SK-N-SH (cell line): ENCODE data around the gene UBAC2. TPM values are rescaled to one million over a fixed set of nuclear protein-coding genes. Genes with fewer than 3 reads are reported as not detected.

Source experiments
- CTCF ChIA-PET: fragments of 300-600, 350-600 bp; formaldehyde crosslinking; extraction: SDS; loops from one replicate; lab custom pipeline; 2021; lab: Yijun Ruan, JAX
- POLR2A ChIA-PET: fragments of 350-600 bp; sonication (Branson Sonifier 250); formaldehyde crosslinking; extraction: SDS; loops from one replicate; lab custom pipeline; 2020; ENCODE audit warnings: antibody characterized with exemption, inconsistent platforms; lab: Yijun Ruan, JAX
- DNase-seq: peaks from one replicate; pipeline ENCODE4 v3.0.0; 2012
- H2AFZ ChIP-seq: fragments of 200-600 bp; sonication (generic); 2 replicates; pipeline ENCODE4 v1.8.1; 2016; ENCODE audit warnings: antibody characterized with exemption, mild to moderate bottlenecking, low read depth
- H3F3A ChIP-seq: fragments of 200-600 bp; sonication (generic); replicated peaks from 2 replicates; pipeline ENCODE3; 2016; ENCODE audit warnings: antibody characterized with exemption, mild to moderate bottlenecking; ENCODE audit not compliant: insufficient read depth
- H3K27ac ChIP-seq, 2 experiments: fragments of 200-500 bp in 1 of 2; fragments of 200-600 bp in 1 of 2; sonication (Bioruptor generic) in 1 of 2; sonication (generic), shearing (Covaris generic) in 1 of 2; 2 replicates each; pipeline versions ENCODE4 v1.5.1 to v1.6.1; 2014 to 2016; ENCODE audit warnings: low read depth in 2 of 2, inconsistent platforms in 1 of 2, low read length in 1 of 2, mild to moderate bottlenecking in 1 of 2, mixed read lengths in 1 of 2
- H3K27me3 ChIP-seq: fragments of 200-600 bp; sonication (generic), shearing (Covaris generic); 2 replicates; pipeline ENCODE4 v1.6.1; 2016; ENCODE audit warnings: mixed run types; ENCODE audit not compliant: insufficient read depth
- H3K36me3 ChIP-seq, 2 experiments: fragments of 200-500 bp in 1 of 2; fragments of 200-600 bp in 1 of 2; sonication (Bioruptor generic) in 1 of 2; sonication (generic) in 1 of 2; replicated peaks in 1 of 2; 2 replicates each; pipeline versions ENCODE3 to v1.5.1; 2014 to 2016; ENCODE audit warnings: low read length in 1 of 2, mild to moderate bottlenecking in 1 of 2; ENCODE audit not compliant: insufficient read depth in 2 of 2, control insufficient read depth in 1 of 2
- H3K4me1 ChIP-seq, 2 experiments: fragments of 200-500 bp in 1 of 2; fragments of 200-600 bp in 1 of 2; sonication (Bioruptor generic) in 1 of 2; sonication (generic), shearing (Covaris generic) in 1 of 2; 2 replicates each; pipeline versions ENCODE4 v1.5.1 to v1.6.1; 2014 to 2016; ENCODE audit warnings: low read depth in 1 of 2, low read length in 1 of 2, mixed run types in 1 of 2; ENCODE audit not compliant: insufficient read depth in 2 of 2, control insufficient read depth in 1 of 2
- H3K4me2 ChIP-seq: fragments of 200-600 bp; sonication (generic), shearing (Covaris generic); 2 replicates; pipeline ENCODE4 v1.6.1; 2017; ENCODE audit warnings: mixed run types
- H3K4me3 ChIP-seq, 2 experiments: fragments of 200-500 bp in 1 of 2; fragments of 200-600 bp in 1 of 2; sonication (Bioruptor generic) in 1 of 2; sonication (generic), shearing (Covaris generic) in 1 of 2; 2 replicates each; pipeline versions ENCODE4 v1.5.1 to v1.8.1; 2014 to 2016; ENCODE audit warnings: low read depth in 2 of 2, inconsistent platforms in 1 of 2, low read length in 1 of 2, mild to moderate bottlenecking in 1 of 2, mixed read lengths in 1 of 2, moderate library complexity in 1 of 2
- H3K79me2 ChIP-seq: fragments of 200-600 bp; sonication (generic); 2 replicates; pipeline ENCODE4 v1.8.1; 2017; ENCODE audit warnings: mild to moderate bottlenecking; ENCODE audit not compliant: insufficient read depth
- H3K9ac ChIP-seq: fragments of 200-600 bp; sonication (generic); 2 replicates; pipeline ENCODE4 v1.6.1; 2017; ENCODE audit warnings: mixed run types
- H3K9me2 ChIP-seq: fragments of 200-600 bp; sonication (generic); 2 replicates; pipeline ENCODE4 v1.6.1; 2017; ENCODE audit warnings: mixed run types
- H3K9me3 ChIP-seq: fragments of 200-600 bp; sonication (generic); 2 replicates; pipeline ENCODE4 v1.6.1; 2017; ENCODE audit warnings: mixed run types, mild to moderate bottlenecking, moderate library complexity
- H4K20me1 ChIP-seq: fragments of 200-600 bp; sonication (generic); 2 replicates; pipeline ENCODE4 v1.6.1; 2017; ENCODE audit warnings: mild to moderate bottlenecking, mixed run types; ENCODE audit not compliant: insufficient read depth
- EP300 ChIP-seq, 2 experiments: IDR thresholded peaks; 2 replicates each; pipeline versions ENCODE4 v1.4.0 to v1.6.1; 2012; ENCODE audit warnings: borderline replicate concordance in 1 of 2, low read depth in 1 of 2, low read length in 1 of 2
- FOSL2 ChIP-seq: IDR thresholded peaks from 2 replicates; pipeline ENCODE4 v1.4.0; 2012; ENCODE audit warnings: low read depth, mild to moderate bottlenecking, moderate library complexity, borderline replicate concordance
- SIN3A ChIP-seq: IDR thresholded peaks from 2 replicates; pipeline ENCODE4 v1.6.1; 2012; ENCODE audit warnings: low read depth, mild to moderate bottlenecking, low read length, moderate library complexity, borderline replicate concordance
- YY1 ChIP-seq: IDR thresholded peaks from 2 replicates; pipeline ENCODE4 v1.4.0; 2012; ENCODE audit warnings: low read depth, mild to moderate bottlenecking
- WGBS: methylation state at CpG from one replicate; pipeline ENCODE4 v1.1.6; 2017; ENCODE audit warnings: low lambda C conversion rate; 5-methylcytosine and 5-hydroxymethylcytosine counted together
- polyA plus RNA-seq, 3 experiments: library from polyadenylated mRNA; depleted of rRNA; stranded (reverse); fragments of >200 nt; gene quantifications; 2 replicates each; pipeline ENCODE4 v1.2.3, GENCODE V29; 2012
- TF ChIP-seq, protein P1 (sequence below): fragments of 200-600 bp; sonication (generic); IDR thresholded peaks from 2 replicates; pipeline ENCODE4 v1.6.1; 2017; ENCODE audit warnings: antibody characterized with exemption, mild to moderate bottlenecking, moderate library complexity
- TF ChIP-seq, protein P2 (sequence below): IDR thresholded peaks from 2 replicates; pipeline ENCODE4; 2012
- TF ChIP-seq, protein P3 (sequence below): fragments of 150-350 bp; IDR thresholded peaks from 2 replicates; pipeline ENCODE4 v1.6.1; 2017; ENCODE audit warnings: antibody characterized with exemption, low read length, low read depth, borderline replicate concordance

Gene UBAC2
- polyA plus RNA-seq, 1 of the 3 experiments (the other 2 are of a cell fraction) = 79.0 TPM

DNA sequence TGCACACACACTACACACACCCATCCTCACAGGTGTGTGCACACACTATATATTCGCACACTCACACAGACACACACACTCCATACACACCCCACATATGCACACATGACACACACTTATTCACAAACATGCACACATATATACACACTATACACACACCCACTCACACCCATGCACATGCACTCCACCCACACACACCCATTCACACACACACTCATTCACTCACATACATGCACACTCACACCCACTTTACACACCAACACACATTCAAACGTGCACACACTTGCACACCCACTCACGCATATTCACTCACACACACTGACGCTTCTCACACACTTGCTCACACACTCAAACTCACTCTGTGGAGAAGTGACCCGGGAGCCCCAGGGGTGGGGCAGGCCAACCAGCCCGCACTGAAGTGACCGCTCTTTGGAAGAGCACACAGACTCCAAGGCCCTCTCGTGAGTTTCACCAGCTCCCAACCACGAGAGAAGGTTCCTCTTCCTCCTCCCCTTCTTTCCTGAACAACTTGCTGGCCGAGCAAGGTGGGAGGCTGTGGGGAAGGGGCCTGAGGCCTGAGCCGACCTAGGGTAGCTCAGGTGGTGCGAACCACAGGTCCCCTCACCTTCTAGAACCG, 214.5 kb downstream of the UBAC2 start:
- H3K4me2 ChIP-seq = no peak overlapping the region
- no peaks in the 10 kb centered on the region for H3K79me2 ChIP-seq
- no peaks in the 10 kb centered on the region for H3K9me3 ChIP-seq
- no peak overlapping the region for H2AFZ ChIP-seq
- ChIA-PET CTCF (interaction anchor here (0.9 kb wide), 1 partner anchor 21 kb away, joined by 3 read pairs; no protein-coding TSS in a partner anchor), POLR2A (no interaction called here)
- WGBS = 66% methylated on average over 10 of the region's 13 CpGs
- no peak for DNase-seq
- no peak overlapping the region for H3K4me3 ChIP-seq
- no peaks in the 10 kb centered on the region for H4K20me1 ChIP-seq
- no peaks in the 10 kb centered on the region; a peak in 1 of 4 replicates for H3K4me1 ChIP-seq
- no peaks in the 10 kb centered on the region for H3F3A ChIP-seq
- H3K9me2 ChIP-seq = no peaks in the 10 kb centered on the region
- no peaks in the 10 kb centered on the region for H3K36me3 ChIP-seq
- H3K9ac ChIP-seq = no peak overlapping the region
- H3K27me3 ChIP-seq = no peaks in the 10 kb centered on the region; the same call in 1 of the 2 replicates
- no peak overlapping the region for H3K27ac ChIP-seq
- no peak for TF ChIP-seq YY1
- TF ChIP-seq, protein P1, sequence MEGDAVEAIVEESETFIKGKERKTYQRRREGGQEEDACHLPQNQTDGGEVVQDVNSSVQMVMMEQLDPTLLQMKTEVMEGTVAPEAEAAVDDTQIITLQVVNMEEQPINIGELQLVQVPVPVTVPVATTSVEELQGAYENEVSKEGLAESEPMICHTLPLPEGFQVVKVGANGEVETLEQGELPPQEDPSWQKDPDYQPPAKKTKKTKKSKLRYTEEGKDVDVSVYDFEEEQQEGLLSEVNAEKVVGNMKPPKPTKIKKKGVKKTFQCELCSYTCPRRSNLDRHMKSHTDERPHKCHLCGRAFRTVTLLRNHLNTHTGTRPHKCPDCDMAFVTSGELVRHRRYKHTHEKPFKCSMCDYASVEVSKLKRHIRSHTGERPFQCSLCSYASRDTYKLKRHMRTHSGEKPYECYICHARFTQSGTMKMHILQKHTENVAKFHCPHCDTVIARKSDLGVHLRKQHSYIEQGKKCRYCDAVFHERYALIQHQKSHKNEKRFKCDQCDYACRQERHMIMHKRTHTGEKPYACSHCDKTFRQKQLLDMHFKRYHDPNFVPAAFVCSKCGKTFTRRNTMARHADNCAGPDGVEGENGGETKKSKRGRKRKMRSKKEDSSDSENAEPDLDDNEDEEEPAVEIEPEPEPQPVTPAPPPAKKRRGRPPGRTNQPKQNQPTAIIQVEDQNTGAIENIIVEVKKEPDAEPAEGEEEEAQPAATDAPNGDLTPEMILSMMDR = no peak
- TF ChIP-seq, protein P2, sequence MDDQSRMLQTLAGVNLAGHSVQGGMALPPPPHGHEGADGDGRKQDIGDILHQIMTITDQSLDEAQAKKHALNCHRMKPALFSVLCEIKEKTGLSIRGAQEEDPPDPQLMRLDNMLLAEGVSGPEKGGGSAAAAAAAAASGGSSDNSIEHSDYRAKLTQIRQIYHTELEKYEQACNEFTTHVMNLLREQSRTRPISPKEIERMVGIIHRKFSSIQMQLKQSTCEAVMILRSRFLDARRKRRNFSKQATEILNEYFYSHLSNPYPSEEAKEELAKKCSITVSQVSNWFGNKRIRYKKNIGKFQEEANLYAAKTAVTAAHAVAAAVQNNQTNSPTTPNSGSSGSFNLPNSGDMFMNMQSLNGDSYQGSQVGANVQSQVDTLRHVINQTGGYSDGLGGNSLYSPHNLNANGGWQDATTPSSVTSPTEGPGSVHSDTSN = no peak

DNA sequence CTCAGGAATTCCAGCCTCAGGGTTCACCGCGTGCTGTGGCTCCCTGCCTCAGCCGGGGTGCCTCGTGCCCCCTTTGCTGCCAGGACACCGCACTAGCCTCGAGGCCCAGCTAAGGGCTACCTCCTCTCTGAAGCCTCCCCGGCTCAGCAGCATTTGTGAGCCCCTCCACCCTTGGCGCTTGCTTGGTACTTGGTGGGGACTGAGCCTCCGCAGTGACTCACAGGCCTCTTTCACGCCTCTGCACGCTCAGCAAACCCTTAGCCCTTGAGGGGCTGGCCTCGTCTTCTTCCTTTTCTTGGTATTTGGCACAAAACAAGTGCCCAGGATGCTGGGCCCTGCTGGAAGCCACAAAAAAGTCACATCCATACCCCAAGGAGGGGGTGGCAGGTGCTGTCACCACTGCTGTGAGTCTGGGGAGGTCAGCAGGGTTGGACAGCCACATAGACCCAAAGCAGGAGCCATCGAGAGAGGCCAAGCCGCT, 215.2 kb downstream of the UBAC2 start:
- ChIA-PET CTCF (interaction anchor here (0.9 kb wide), 1 partner anchor 21 kb away, joined by 3 read pairs; no protein-coding TSS in a partner anchor), POLR2A (no interaction called here)
- H3K4me2 ChIP-seq = no peak overlapping the region
- DNase-seq = no peak
- no peaks in the 10 kb centered on the region for H3K9me3 ChIP-seq
- no peaks in the 10 kb centered on the region for H3K9me2 ChIP-seq
- no peaks in the 10 kb centered on the region; a peak in 1 of 4 replicates for H3K4me1 ChIP-seq
- no peaks in the 10 kb centered on the region for H4K20me1 ChIP-seq
- H3K27ac ChIP-seq = no peak overlapping the region
- TF ChIP-seq, protein P3, sequence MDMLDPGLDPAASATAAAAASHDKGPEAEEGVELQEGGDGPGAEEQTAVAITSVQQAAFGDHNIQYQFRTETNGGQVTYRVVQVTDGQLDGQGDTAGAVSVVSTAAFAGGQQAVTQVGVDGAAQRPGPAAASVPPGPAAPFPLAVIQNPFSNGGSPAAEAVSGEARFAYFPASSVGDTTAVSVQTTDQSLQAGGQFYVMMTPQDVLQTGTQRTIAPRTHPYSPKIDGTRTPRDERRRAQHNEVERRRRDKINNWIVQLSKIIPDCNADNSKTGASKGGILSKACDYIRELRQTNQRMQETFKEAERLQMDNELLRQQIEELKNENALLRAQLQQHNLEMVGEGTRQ = no peak
- no peak for TF ChIP-seq SIN3A
- no peak for TF ChIP-seq FOSL2
- TF ChIP-seq EP300 (IDR thresholded peaks at IDR 0.05; ENCODE audit: borderline replicate concordance in 1 of 2, low read depth in 1 of 2, low read length in 1 of 2) = no peak
- no peaks in the 10 kb centered on the region for H3K79me2 ChIP-seq
- H3K27me3 ChIP-seq = no peaks in the 10 kb centered on the region; the same call in 1 of the 2 replicates
- no peaks in the 10 kb centered on the region for H3K36me3 ChIP-seq
- no peak overlapping the region for H3K9ac ChIP-seq
- WGBS = 88% methylated on average over 13 of the region's 14 CpGs
- H3K4me3 ChIP-seq = no peak overlapping the region
- no peak overlapping the region for H2AFZ ChIP-seq
- H3F3A ChIP-seq = no peaks in the 10 kb centered on the region
